HepG2 (cell line): ENCODE data around the gene ADCY9. TPM values are rescaled to one million over a fixed set of nuclear protein-coding genes. Genes with fewer than 3 reads are reported as not detected.

Source experiments
- ATAC-seq: fragments of 200-7000 bp; cut with Tn5 transposase; 3 replicates; pipeline ENCODE4 v1.9.1; 2020; ENCODE audit warnings: mild to moderate bottlenecking, moderate library complexity
- BruUV-seq: library from RNA; stranded (reverse); fragments of 400-500 nt; replicated peaks from 2 replicates; lab custom pipeline; 2021; lab: Mats Ljungman, UMichigan
- CTCF ChIA-PET: fragments of 300-600 bp; formaldehyde crosslinking; extraction: SDS; loops from one replicate; lab custom pipeline; 2021; ENCODE audit warnings: low total read pairs, inconsistent platforms, low intra/inter-chr PET ratio; lab: Yijun Ruan, JAX
- POLR2A ChIA-PET: fragments of 350-600 bp; sonication (Branson Sonifier 250); formaldehyde crosslinking; loops from one replicate; lab custom pipeline; 2020; ENCODE audit warnings: antibody characterized with exemption, inconsistent platforms; lab: Yijun Ruan, JAX
- DNase-seq: peaks from one replicate; pipeline ENCODE4 v3.0.0-alpha.2; 2015; ENCODE audit warnings: low spot score
- FAIRE-seq: peaks from 3 replicates; lab custom pipeline; 2011; peaks lifted over from hg19 to GRCh38; lab: Jason Lieb, UNC
- H2AFZ ChIP-seq: one replicate; pipeline ENCODE4 v1.6.1; 2011; ENCODE audit warnings: low read length, inconsistent platforms
- H3K27ac ChIP-seq: fragments of 300-600 bp; 3 replicates; pipeline ENCODE4 v1.8.0; 2011; ENCODE audit warnings: mixed run types, mild to moderate bottlenecking, mixed read lengths, low read length, inconsistent platforms; ENCODE audit not compliant: insufficient read depth; ENCODE audit errors: extremely low read length
- H3K27me3 ChIP-seq, 2 experiments: fragments of 200-600 bp in 1 of 2; 2 replicates in 1 of 2; 3 replicates in 1 of 2; pipeline versions ENCODE4 v1.6.0 to v1.8.0; 2011; ENCODE audit warnings: low read length in 2 of 2, mild to moderate bottlenecking in 2 of 2, moderate library complexity in 2 of 2, inconsistent platforms in 1 of 2; ENCODE audit not compliant: insufficient read depth in 2 of 2, control insufficient read depth in 1 of 2
- H3K36me3 ChIP-seq, 2 experiments: fragments of 200-600 bp in 1 of 2; replicated peaks in 1 of 2; 2 replicates in 1 of 2; 3 replicates in 1 of 2; pipeline versions ENCODE4 v1.5.1 to v1.8.0; 2011; ENCODE audit warnings: low read length in 2 of 2, inconsistent platforms in 1 of 2; ENCODE audit not compliant: insufficient read depth in 2 of 2, control insufficient read depth in 1 of 2
- H3K4me1 ChIP-seq: 2 replicates; pipeline ENCODE4 v1.5.1; 2012; ENCODE audit warnings: low read length, inconsistent platforms; ENCODE audit not compliant: insufficient read depth
- H3K4me2 ChIP-seq: 2 replicates; pipeline ENCODE4 v1.6.0; 2011; ENCODE audit warnings: low read depth, low read length, inconsistent platforms
- H3K4me3 ChIP-seq, 3 experiments: fragments of 200-600 bp in 1 of 3; sonication (generic), shearing (Covaris generic) in 1 of 3; replicated peaks in 1 of 3; 2 replicates each; pipeline ENCODE4 v1.5.1; 2011 to 2016; ENCODE audit warnings: low read length in 3 of 3, inconsistent platforms in 2 of 3, low read depth in 2 of 3, mild to moderate bottlenecking in 2 of 3, control low read depth in 1 of 3, mixed read lengths in 1 of 3; ENCODE audit not compliant: insufficient read depth in 1 of 3
- H3K79me2 ChIP-seq: one replicate; pipeline ENCODE4 v1.6.1; 2011; ENCODE audit warnings: low read length, inconsistent platforms; ENCODE audit not compliant: insufficient read depth
- H3K9ac ChIP-seq: 2 replicates; pipeline ENCODE4 v1.6.0; 2011; ENCODE audit warnings: mild to moderate bottlenecking, low read depth, low read length, inconsistent platforms; ENCODE audit not compliant: insufficient read depth
- H3K9me3 ChIP-seq: 2 replicates; pipeline ENCODE4 v1.5.1; 2012; ENCODE audit warnings: mild to moderate bottlenecking, low read length
- H4K20me1 ChIP-seq: 2 replicates; pipeline ENCODE4 v1.6.0; 2011; ENCODE audit warnings: inconsistent platforms, mild to moderate bottlenecking, low read length, moderate library complexity; ENCODE audit not compliant: insufficient read depth
- ZNF703 ChIP-seq: sonication (generic); formaldehyde crosslinking; IDR thresholded peaks from 2 replicates; pipeline ENCODE4 v1.5.1; 2020; ENCODE audit warnings: missing genetic modification reagents, mild to moderate bottlenecking, moderate library complexity, borderline replicate concordance
- ZNF75D ChIP-seq: sonication (generic); formaldehyde crosslinking; IDR thresholded peaks from 2 replicates; pipeline ENCODE4 v1.8.1; 2023; ENCODE audit warnings: missing genetic modification reagents, mild to moderate bottlenecking, borderline replicate concordance
- WGBS: methylation state at CpG from one replicate; pipeline ENCODE4 v1.1.6; 2017; ENCODE audit warnings: low lambda C conversion rate; 5-methylcytosine and 5-hydroxymethylcytosine counted together
- in situ Hi-C: cut with HindIII; loops from 2 replicates; pipeline ENCODE4 v1.10.0; 2017; ENCODE audit warnings: low pct_unique_long_range_greater_than_20kb; ENCODE audit not compliant: extremely low pct_ligation_motif_present
- intact Hi-C: fragments of 100-400 bp; cut with micrococcal nuclease; formaldehyde crosslinking; loops from one replicate; pipeline ENCODE4 v1.10.0; 2022; ENCODE audit not compliant: unreplicated experiment
- polyA plus RNA-seq, 8 experiments: library from polyadenylated mRNA; depleted of rRNA in 3 of 8; stranded (reverse) in 7 of 8; unstranded in 1 of 8; fragments of >200 nt; fragmentation: Illumina TruSeq in 4 of 8; extraction: Trizol in 4 of 8; gene quantifications; 2 replicates each; pipeline versions ENCODE4 v1.2.1 to v1.2.3, GENCODE V29; 2011 to 2016; ENCODE audit warnings: low read depth in 4 of 8, missing spikeins in 1 of 8, mixed read lengths in 1 of 8; ENCODE audit not compliant: insufficient read depth in 1 of 8
- total RNA-seq, 5 experiments: library from RNA; depleted of rRNA; stranded (reverse); fragments of >200 nt; fragmentation: Illumina TruSeq; extraction: Trizol; gene quantifications; 2 replicates each; pipeline ENCODE4 v1.2.3, GENCODE V29; 2016; ENCODE audit warnings: low read depth in 1 of 5
- TF ChIP-seq, protein P1 (sequence below): sonication (generic); formaldehyde crosslinking; IDR thresholded peaks from 2 replicates; pipeline ENCODE4 v1.8.0; 2022; ENCODE audit warnings: mild to moderate bottlenecking, missing genetic modification reagents, moderate library complexity

The ADCY9 gene
- total and polyA plus RNA-seq, 2 of the 13 experiments (the other 11 are each of a cell fraction or from before 2014, with no cell fraction given) = 11.2 to 13.9 TPM

DNA sequence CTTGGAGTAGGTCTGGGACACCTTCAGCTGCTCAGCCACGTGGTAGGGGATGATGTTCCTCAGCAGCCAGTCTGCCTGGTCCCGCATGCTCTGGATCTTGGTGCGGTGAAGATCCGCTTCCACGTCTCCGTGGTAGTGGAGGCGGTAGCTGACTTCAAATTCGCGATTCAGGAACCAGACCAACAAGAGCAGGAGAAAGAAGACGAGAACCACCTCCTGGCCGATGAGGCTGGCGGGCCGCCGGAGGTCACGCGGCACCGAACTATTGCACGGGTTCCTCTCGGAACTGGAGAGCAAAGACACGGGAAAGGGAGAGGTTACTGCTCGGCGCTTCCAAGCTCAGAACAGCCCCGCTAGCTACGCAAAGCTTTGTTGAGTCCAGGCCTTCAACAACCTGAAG is 149.6 kb downstream of the ADCY9 start (continued):
- TF ChIP-seq ZNF75D (CRISPR knock-in tag) = no peak
- TF ChIP-seq, protein P1, sequence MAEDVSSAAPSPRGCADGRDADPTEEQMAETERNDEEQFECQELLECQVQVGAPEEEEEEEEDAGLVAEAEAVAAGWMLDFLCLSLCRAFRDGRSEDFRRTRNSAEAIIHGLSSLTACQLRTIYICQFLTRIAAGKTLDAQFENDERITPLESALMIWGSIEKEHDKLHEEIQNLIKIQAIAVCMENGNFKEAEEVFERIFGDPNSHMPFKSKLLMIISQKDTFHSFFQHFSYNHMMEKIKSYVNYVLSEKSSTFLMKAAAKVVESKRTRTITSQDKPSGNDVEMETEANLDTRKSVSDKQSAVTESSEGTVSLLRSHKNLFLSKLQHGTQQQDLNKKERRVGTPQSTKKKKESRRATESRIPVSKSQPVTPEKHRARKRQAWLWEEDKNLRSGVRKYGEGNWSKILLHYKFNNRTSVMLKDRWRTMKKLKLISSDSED (CRISPR knock-in tag) = no peak

DNA sequence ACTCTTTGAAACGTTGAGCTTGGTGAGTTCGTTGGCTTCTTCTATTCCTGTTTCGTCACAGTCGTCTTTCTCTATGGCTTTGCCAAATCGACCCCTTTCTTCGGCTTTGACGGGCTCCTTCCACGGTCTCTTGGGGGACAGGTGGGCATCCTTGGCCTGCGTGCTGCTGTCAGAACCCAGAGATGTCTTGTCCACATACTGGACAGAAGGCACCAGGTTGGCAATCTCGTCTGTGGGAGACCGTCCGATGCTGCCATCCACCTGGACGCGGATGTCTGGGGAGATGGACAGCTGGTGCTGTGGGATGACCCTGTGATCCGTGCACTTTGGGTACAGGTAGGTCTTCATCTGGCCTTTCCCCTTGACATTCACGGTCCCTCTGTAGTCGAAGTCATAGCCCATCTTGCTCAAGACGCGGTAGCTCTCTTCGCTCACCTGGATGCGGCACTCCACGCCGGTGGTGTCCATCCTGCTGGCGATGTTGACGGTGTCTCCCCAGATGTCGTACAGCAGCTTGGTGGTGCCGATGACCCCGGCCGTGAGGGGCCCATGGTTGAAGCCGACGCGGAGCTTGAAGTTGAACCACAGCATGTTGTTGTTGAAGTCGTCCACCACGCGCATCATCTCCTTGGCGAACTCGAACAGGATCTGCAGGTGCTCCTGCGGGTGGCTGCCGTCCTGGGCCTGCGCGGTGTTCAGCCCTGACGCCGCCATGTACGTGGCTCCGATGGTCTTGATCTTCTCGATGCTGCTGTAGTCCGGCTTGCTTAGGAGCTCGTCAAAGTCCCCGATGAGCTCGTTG is 150.3 kb downstream of the ADCY9 start:
- no peak for TF ChIP-seq ZNF703 (CRISPR knock-in tag)
- no peak overlapping the region for H3K9ac ChIP-seq
- intact Hi-C loops = loop anchor here (10.0 kb wide), 1 partner anchor 149 kb away; the partner anchor contains the start of gene ADCY9
- H3K9me3 ChIP-seq = no peaks in the 10 kb centered on the region
- in situ Hi-C loops = no loop called here
- DNase-seq (no peak), FAIRE-seq (no peak), ATAC-seq (no peak)
- H3K4me3 ChIP-seq = no peak overlapping the region
- no peak overlapping the region for H2AFZ ChIP-seq
- no TSS peak for BruUV-seq
- H4K20me1 ChIP-seq = no peaks in the 10 kb centered on the region
- no peaks in the 10 kb centered on the region; a peak in 1 of 5 replicates for H3K27me3 ChIP-seq
- no peak overlapping the region for H3K4me2 ChIP-seq
- H3K4me1 ChIP-seq = no peaks in the 10 kb centered on the region
- no peak overlapping the region for H3K27ac ChIP-seq
- POLR2A ChIA-PET = no interaction called here
- CTCF ChIA-PET = no interaction called here
- H3K79me2 ChIP-seq = no peaks in the 10 kb centered on the region
- H3K36me3 ChIP-seq = peaks cover 9 to 16% of the 10 kb centered on the region in 2 experiments; a peak in 4 of 5 replicates
- WGBS = 97% methylated on average over 46 of the region's 50 CpGs
